ENCODE data around the gene KCNH2.

Gene KCNH2

DNA sequence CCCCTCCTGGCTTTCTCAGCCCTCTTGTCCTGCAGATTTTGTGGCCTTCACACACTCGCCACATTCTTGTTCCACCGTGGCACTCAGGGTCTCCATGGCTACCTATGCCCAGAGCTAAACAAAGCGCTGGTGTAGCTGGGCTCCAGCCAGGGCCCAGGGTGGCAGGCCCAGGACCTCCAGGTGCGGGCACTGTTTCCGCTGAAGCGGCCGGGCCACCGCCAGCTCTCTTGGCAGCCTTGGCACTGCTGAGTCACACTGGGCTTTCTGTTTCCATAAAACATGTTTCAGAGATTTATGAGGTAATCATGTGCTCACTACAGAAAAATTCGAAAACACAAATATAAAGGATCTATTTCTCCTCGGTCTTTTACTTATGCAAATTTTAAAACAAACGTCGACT is 74.5 kb downstream of the KCNH2 start:
- H3K36me3 ChIP-seq (ENCODE audit: control insufficient read depth in 2 of 2, insufficient read depth in 1 of 2, low read length in 2 of 2) = no peaks in the 10 kb centered on the region
- no peaks in the 10 kb centered on the region for H3K9me3 ChIP-seq (ENCODE audit: control insufficient read depth, insufficient read depth, low read depth, low read length)
- POLR2A ChIA-PET = no interaction called here
- H3K4me1 ChIP-seq (ENCODE audit: control insufficient read depth, insufficient read depth, low read length) = no peaks in the 10 kb centered on the region
- TF ChIP-seq MYNN (tag by site-specific recombination; IDR thresholded peaks at IDR 0.05; ENCODE audit: borderline replicate concordance) (no peak), ZIC2 (tag by site-specific recombination; IDR thresholded peaks at IDR 0.05) (no peak), TCF7L2 (IDR thresholded peaks at IDR 0.05; ENCODE audit: borderline replicate concordance, low read depth, low read length) (no peak), ZNF132 (tag by site-specific recombination; IDR thresholded peaks at IDR 0.05; ENCODE audit: borderline replicate concordance) (no peak), ZNF366 (tag by site-specific recombination; conservative IDR thresholded peaks at IDR 0.05) (no peak), ZNF658 (tag by site-specific recombination; IDR thresholded peaks at IDR 0.05) (no peak), ZFP3 (tag by site-specific recombination; IDR thresholded peaks at IDR 0.05; ENCODE audit: low read depth) (no peak), ZNF549 (tag by site-specific recombination; IDR thresholded peaks at IDR 0.05) (no peak), ZNF114 (tag by site-specific recombination; IDR thresholded peaks at IDR 0.05) (no peak), ZNF416 (tag by site-specific recombination; IDR thresholded peaks at IDR 0.05) (no peak), ZNF391 (tag by site-specific recombination; IDR thresholded peaks at IDR 0.05; ENCODE audit: borderline replicate concordance, low read depth) (no peak), ZNF488 (tag by site-specific recombination; IDR thresholded peaks at IDR 0.05) (no peak), ZNF341 (tag by site-specific recombination; IDR thresholded peaks at IDR 0.05; ENCODE audit: low read depth) (no peak), ZNF140 (tag by site-specific recombination; IDR thresholded peaks at IDR 0.05) (no peak), ZNF280C (tag by site-specific recombination; IDR thresholded peaks at IDR 0.05) (no peak), KLF9 (tag by site-specific recombination; IDR thresholded peaks at IDR 0.05; ENCODE audit: low read depth) (no peak)
- TF ChIP-seq, protein P1, sequence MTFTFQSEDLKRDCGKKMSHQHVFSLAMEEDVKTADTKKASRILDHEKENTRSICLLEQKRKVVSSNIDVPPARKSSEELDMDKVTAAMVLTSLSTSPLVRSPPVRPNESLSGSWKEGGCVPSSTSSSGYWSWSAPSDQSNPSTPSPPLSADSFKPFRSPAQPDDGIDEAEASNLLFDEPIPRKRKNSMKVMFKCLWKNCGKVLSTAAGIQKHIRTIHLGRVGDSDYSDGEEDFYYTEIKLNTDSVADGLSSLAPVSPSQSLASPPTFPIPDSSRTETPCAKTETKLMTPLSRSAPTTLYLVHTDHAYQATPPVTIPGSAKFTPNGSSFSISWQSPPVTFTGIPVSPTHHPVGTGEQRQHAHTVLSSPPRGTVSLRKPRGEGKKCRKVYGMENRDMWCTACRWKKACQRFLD (tag by site-specific recombination; IDR thresholded peaks at IDR 0.05) = no peak
- H3K4me3 ChIP-seq (ENCODE audit: low read depth, low read length) = no peak overlapping the region
- CTCF ChIA-PET = interaction anchor here (0.6 to 0.9 kb wide), 2 partner anchors 25 to 85 kb away, joined by 3 to 6 read pairs; no protein-coding TSS in a partner anchor
- H3K27ac ChIP-seq (ENCODE audit: extremely low read depth, low read depth, low read length) = no peak overlapping the region

- H3K27ac ChIP-seq (ENCODE audit: extremely low read depth, low read depth, low read length) = no peak overlapping the region
- H3K4me3 ChIP-seq (ENCODE audit: low read depth, low read length) = no peak overlapping the region
- no peaks in the 10 kb centered on the region for H3K36me3 ChIP-seq (ENCODE audit: control insufficient read depth in 2 of 2, insufficient read depth in 1 of 2, low read length in 2 of 2)
- ChIA-PET CTCF (interaction anchor here (0.8 to 1.3 kb wide), 5 partner anchors 14 to 123 kb away, joined by 3 to 5 read pairs (median 3); partner anchors contain the start of gene NOS3), POLR2A (no interaction called here)
- no peaks in the 10 kb centered on the region for H3K9me3 ChIP-seq (ENCODE audit: control insufficient read depth, insufficient read depth, low read depth, low read length)
- TF ChIP-seq KLF1 (tag by site-specific recombination; IDR thresholded peaks at IDR 0.05) = peak; percentile 72
- TF ChIP-seq SP2 (tag by site-specific recombination; IDR thresholded peaks at IDR 0.05) = no peak
- H3K4me1 ChIP-seq (ENCODE audit: control insufficient read depth, insufficient read depth, low read length) = no peaks in the 10 kb centered on the region
These were observed 75.8 kb downstream of the KCNH2 start for GRCh38 chr7:150902078-150903033.

Data from HEK293 (cell line).